ENCODE measurements around the gene USP37. TPM values are rescaled to one million over a fixed set of nuclear protein-coding genes. Genes with fewer than 3 reads are reported as not detected.

Gene USP37
- total RNA-seq, 2 experiments from 2014 or later: 21.7 to 23.2 TPM

GRCh38 chr2:218500501-218501060, 67.6 kb downstream of the USP37 start:
- H3K4me1 Mint-ChIP-seq (ENCODE audit: low read depth): no peaks in the 10 kb centered on the region
- no peak for DNase-seq
- CTCF ChIA-PET: no interaction called here
- peaks cover 28% of the 10 kb centered on the region for H3K36me3 Mint-ChIP-seq (ENCODE audit: low read depth)
- intact Hi-C loops (cut with micrococcal nuclease): no loop called here
- H3K9me3 Mint-ChIP-seq: no peaks in the 10 kb centered on the region
- H3K27me3 Mint-ChIP-seq (ENCODE audit: low read depth): no peaks in the 10 kb centered on the region
- H3K27ac Mint-ChIP-seq: no peak overlapping the region
- no peak overlapping the region for H3K4me3 Mint-ChIP-seq

DNA sequence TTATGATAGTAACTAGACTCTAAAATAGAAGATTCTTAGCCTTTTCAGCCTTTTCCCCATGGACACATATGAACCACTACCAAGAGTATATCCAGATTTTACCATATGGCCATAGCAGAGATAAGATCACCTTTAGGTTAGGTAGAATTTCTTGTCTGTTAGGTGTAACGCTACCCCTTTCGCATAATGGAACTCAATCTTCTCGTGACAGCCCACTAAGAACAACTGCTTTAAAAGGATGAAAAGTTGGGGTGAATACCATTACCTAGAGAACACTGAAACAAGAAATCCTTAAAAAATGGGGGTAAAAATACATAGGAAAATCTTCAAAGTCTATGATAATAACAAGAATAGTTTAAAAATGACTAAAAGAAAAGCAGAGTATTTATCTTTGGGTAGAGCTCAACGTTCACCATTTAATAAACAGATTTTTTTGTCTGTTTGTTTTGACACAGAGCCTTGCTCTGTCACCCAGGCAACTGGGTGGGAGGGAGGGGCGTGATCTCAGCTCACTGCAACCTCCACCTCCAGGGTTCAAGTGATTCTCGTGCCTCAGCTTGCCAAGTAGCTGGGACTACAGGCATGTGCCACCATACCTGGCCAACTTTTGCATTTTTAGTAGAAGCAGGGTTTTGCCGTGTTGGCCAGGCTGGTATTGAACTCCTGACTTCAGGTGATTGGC, 82.0 kb downstream of the USP37 start:
- Mint-ChIP-seq H3K4me3 (no peak overlapping the region), H3K4me1 (ENCODE audit: low read depth) (peaks cover 16% of the 10 kb centered on the region), H3K27ac (no peak overlapping the region), H3K9me3 (no peaks in the 10 kb centered on the region), H3K27me3 (ENCODE audit: low read depth) (no peaks in the 10 kb centered on the region), H3K36me3 (ENCODE audit: low read depth) (peaks cover 38% of the 10 kb centered on the region)
- intact Hi-C loops (cut with micrococcal nuclease): no loop called here
- DNase-seq: no peak
- CTCF ChIA-PET: interaction anchor here (1.1 kb wide), 1 partner anchor 22 kb away, joined by 3 read pairs; no protein-coding TSS in a partner anchor

- Mint-ChIP-seq H3K27me3 (ENCODE audit: low read depth) (no peaks in the 10 kb centered on the region), H3K36me3 (ENCODE audit: low read depth) (peaks cover 36% of the 10 kb centered on the region), H3K4me3 (no peak overlapping the region), H3K4me1 (ENCODE audit: low read depth) (peaks cover 16% of the 10 kb centered on the region), H3K27ac (no peak overlapping the region), H3K9me3 (no peaks in the 10 kb centered on the region)
- intact Hi-C loops (cut with micrococcal nuclease): no loop called here
- DNase-seq: no peak
- CTCF ChIA-PET: interaction anchor here (0.5 kb wide), 1 partner anchor 175 kb away, joined by 3 read pairs; no protein-coding TSS in a partner anchor
Observed at GRCh38 chr2:218482651-218483050, 85.5 kb downstream of the USP37 start.

GRCh38 chr2:218479595-218479994, 88.6 kb downstream of the USP37 start:
- no peak for DNase-seq
- Mint-ChIP-seq H3K27me3 (ENCODE audit: low read depth) (no peaks in the 10 kb centered on the region), H3K36me3 (ENCODE audit: low read depth) (peaks cover 30% of the 10 kb centered on the region)

DNA sequence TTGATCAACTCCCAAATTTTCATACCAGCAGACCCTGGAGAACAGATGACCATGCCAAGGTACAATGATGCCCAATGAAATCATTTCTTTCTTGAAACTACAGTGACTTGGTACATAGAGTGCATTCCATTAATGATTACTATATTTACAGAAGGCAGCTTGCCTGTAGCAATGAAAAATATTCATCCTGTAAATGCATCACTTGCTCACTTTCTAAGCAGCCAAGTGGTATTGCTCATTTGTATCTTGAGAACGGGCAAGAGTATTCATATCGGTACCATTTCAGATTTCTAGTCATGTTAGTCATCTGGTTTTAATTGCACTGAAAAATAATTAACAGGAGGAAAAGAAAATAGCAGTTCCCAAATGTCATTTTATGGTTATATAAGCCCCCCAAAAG, 89.6 kb downstream of the USP37 start:
- Mint-ChIP-seq H3K36me3 (ENCODE audit: low read depth) (peaks cover 31% of the 10 kb centered on the region), H3K27ac (no peak overlapping the region), H3K4me3 (no peak overlapping the region), H3K27me3 (ENCODE audit: low read depth) (no peaks in the 10 kb centered on the region), H3K9me3 (no peaks in the 10 kb centered on the region), H3K4me1 (ENCODE audit: low read depth) (peaks cover 9% of the 10 kb centered on the region)
- intact Hi-C loops (cut with micrococcal nuclease): no loop called here
- no peak for DNase-seq
- CTCF ChIA-PET: interaction anchor here (1.0 kb wide), 1 partner anchor 170 kb away, joined by 3 read pairs; no protein-coding TSS in a partner anchor

More at GRCh38 chr2:218479595-218479994, 88.6 kb downstream of the USP37 start:
- intact Hi-C loops (cut with micrococcal nuclease): no loop called here
- Mint-ChIP-seq H3K27ac (no peak overlapping the region), H3K4me1 (ENCODE audit: low read depth) (peaks cover 15% of the 10 kb centered on the region), H3K4me3 (no peak overlapping the region), H3K9me3 (no peaks in the 10 kb centered on the region)
- CTCF ChIA-PET: interaction anchor here (0.7 kb wide), 1 partner anchor 12 kb away, joined by 4 read pairs; no protein-coding TSS in a partner anchor

GRCh38 chr2:218477247-218477646, 90.9 kb downstream of the USP37 start:
- Mint-ChIP-seq H3K4me3 (no peak overlapping the region), H3K36me3 (ENCODE audit: low read depth) (peaks cover 29% of the 10 kb centered on the region), H3K27me3 (ENCODE audit: low read depth) (no peaks in the 10 kb centered on the region), H3K4me1 (ENCODE audit: low read depth) (no peaks in the 10 kb centered on the region), H3K9me3 (no peaks in the 10 kb centered on the region), H3K27ac (no peak overlapping the region)
- no peak for DNase-seq
- intact Hi-C loops (cut with micrococcal nuclease): no loop called here
- CTCF ChIA-PET: no interaction called here

DNA sequence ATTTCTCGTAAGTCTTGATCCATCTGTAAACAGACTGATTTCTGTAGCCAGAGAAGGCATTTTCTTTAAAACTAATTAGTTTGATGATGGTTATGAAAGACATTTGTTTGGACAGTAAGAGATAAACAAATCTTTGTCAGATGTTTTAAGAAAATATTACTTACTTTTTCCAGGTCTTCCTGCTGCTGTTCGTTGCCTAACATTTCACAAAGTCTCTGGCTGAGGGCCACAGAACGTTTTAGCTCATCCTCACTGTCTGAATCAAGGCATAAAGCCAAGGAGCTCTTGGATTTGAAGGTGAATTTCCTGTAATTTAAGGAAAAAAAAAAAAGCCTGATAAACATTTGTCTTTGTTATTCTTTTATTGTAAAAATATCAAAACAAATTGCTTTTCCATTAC, 91.5 kb downstream of the USP37 start:
- CTCF ChIA-PET: no interaction called here
- H3K36me3 Mint-ChIP-seq (ENCODE audit: low read depth): peaks cover 28% of the 10 kb centered on the region
- H3K27ac Mint-ChIP-seq: no peak overlapping the region
- H3K4me3 Mint-ChIP-seq: no peak overlapping the region
- intact Hi-C loops (cut with micrococcal nuclease): no loop called here
- H3K9me3 Mint-ChIP-seq: no peaks in the 10 kb centered on the region
- no peaks in the 10 kb centered on the region for H3K27me3 Mint-ChIP-seq (ENCODE audit: low read depth)
- DNase-seq: no peak
- no peaks in the 10 kb centered on the region for H3K4me1 Mint-ChIP-seq (ENCODE audit: low read depth)

DNA sequence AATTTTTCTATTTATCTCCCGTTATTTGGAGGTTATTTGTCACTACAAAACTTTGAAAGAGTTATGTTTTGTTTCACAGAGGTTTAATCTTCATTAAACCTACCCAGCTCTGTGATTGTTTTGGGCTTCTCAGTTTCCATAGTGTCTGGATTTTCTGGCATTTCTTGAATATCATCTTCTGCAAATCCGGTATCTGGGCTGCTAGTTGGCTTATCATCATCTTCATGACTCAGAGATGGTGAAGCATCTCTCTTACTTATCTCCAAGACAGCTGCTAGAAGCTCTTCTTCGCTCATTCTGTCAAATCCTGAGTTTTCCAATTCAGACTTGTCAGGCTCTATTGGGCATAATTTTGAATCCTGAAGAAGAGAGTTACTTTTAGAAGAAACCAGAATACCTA, 93.6 kb downstream of the USP37 start:
- no peaks in the 10 kb centered on the region for H3K9me3 Mint-ChIP-seq
- H3K27me3 Mint-ChIP-seq (ENCODE audit: low read depth): no peaks in the 10 kb centered on the region
- DNase-seq: no peak
- no peak overlapping the region for H3K27ac Mint-ChIP-seq
- peaks cover 30% of the 10 kb centered on the region for H3K36me3 Mint-ChIP-seq (ENCODE audit: low read depth)
- peaks cover 2% of the 10 kb centered on the region for H3K4me1 Mint-ChIP-seq (ENCODE audit: low read depth)
- CTCF ChIA-PET: interaction anchor here (0.7 kb wide), 1 partner anchor 584 kb away, joined by 3 read pairs; no protein-coding TSS in a partner anchor
- intact Hi-C loops (cut with micrococcal nuclease): no loop called here
- no peak overlapping the region for H3K4me3 Mint-ChIP-seq

DNA sequence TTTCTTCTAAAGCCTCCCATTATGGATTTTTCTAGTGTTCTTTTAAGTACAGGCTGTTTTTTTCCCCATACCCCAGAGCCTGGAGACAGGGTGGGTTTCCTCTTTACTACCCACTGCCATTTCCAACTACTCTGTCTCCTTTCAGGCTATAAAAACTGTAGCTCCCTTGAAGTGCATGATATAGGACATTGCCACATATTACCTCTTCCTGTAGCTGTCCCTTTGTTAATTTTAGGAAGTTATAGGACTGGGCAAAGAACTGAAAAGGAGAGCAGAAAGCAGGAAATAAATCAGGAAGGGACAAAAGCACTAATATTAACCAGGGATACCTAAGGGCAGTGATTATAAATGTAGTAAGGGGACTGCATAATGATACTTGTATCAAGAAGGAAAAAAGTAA, 95.2 kb downstream of the USP37 start:
- H3K4me3 Mint-ChIP-seq: no peak overlapping the region
- intact Hi-C loops (cut with micrococcal nuclease): no loop called here
- CTCF ChIA-PET: no interaction called here
- DNase-seq: no peak
- H3K27ac Mint-ChIP-seq: no peak overlapping the region
- H3K9me3 Mint-ChIP-seq: no peaks in the 10 kb centered on the region
- no peaks in the 10 kb centered on the region for H3K27me3 Mint-ChIP-seq (ENCODE audit: low read depth)
- H3K36me3 Mint-ChIP-seq (ENCODE audit: low read depth): peaks cover 27% of the 10 kb centered on the region
- H3K4me1 Mint-ChIP-seq (ENCODE audit: low read depth): peaks cover 2% of the 10 kb centered on the region

GRCh38 chr2:218471982-218472381, 96.2 kb downstream of the USP37 start:
- no peaks in the 10 kb centered on the region for H3K27me3 Mint-ChIP-seq (ENCODE audit: low read depth)
- intact Hi-C loops (cut with micrococcal nuclease): no loop called here
- H3K4me1 Mint-ChIP-seq (ENCODE audit: low read depth): peaks cover 2% of the 10 kb centered on the region
- peaks cover 27% of the 10 kb centered on the region for H3K36me3 Mint-ChIP-seq (ENCODE audit: low read depth)
- no peak overlapping the region for H3K4me3 Mint-ChIP-seq
- CTCF ChIA-PET: interaction anchor here (1.7 kb wide), 1 partner anchor 201 kb away, joined by 4 read pairs; no protein-coding TSS in a partner anchor
- no peak for DNase-seq
- H3K9me3 Mint-ChIP-seq: no peaks in the 10 kb centered on the region
- no peak overlapping the region for H3K27ac Mint-ChIP-seq

DNA sequence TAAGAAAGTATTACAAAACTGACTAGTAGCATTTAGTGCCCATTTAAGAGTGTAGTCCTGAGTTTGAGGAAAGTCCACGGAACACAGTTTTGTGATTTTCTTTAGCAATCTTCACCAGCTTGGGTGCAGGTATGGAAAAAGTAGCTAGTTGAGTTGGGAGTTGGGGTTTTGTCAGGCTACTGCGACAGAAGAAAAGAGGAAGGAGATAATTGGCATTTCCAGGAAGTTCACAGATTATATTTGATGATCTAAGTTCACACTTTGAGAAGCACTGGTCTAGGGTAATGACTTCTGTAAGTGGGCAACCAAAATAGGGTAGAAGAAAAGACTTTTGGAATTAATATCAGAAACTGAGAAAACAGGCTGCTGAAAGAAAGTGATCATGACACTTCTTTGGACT, 97.1 kb downstream of the USP37 start:
- H3K9me3 Mint-ChIP-seq: no peaks in the 10 kb centered on the region
- peaks cover 2% of the 10 kb centered on the region for H3K4me1 Mint-ChIP-seq (ENCODE audit: low read depth)
- no peak overlapping the region for H3K27ac Mint-ChIP-seq
- CTCF ChIA-PET: interaction anchor here (0.6 to 1.7 kb wide), 2 partner anchors 115 to 202 kb away, joined by 4 read pairs; partner anchors contain the start of gene CATIP
- DNase-seq: no peak
- H3K4me3 Mint-ChIP-seq: no peak overlapping the region
- intact Hi-C loops (cut with micrococcal nuclease): no loop called here
- H3K27me3 Mint-ChIP-seq (ENCODE audit: low read depth): no peaks in the 10 kb centered on the region
- H3K36me3 Mint-ChIP-seq (ENCODE audit: low read depth): peaks cover 27% of the 10 kb centered on the region

DNA sequence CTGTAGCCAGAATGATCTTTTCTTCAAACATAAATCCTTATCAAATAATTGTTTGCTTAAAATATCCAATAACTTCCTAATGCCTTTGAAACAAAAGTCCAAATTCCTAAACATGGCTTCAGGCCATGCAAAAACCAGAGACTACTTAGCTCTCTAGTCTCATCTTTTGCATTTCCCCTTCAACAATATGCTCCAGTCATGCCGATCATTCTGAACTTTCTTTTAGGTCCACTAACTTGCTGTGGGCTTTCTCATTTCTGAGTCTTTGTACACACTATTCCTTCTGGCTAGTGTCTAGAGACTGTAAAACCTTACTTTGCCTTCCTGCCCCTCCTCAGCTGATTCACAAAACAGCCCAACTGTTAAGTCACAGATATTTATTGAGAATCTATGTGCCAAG, 97.7 kb downstream of the USP37 start:
- H3K4me1 Mint-ChIP-seq (ENCODE audit: low read depth): peaks cover 2% of the 10 kb centered on the region
- H3K27me3 Mint-ChIP-seq (ENCODE audit: low read depth): no peaks in the 10 kb centered on the region
- no peak overlapping the region for H3K4me3 Mint-ChIP-seq
- DNase-seq: no peak
- no peaks in the 10 kb centered on the region for H3K9me3 Mint-ChIP-seq
- CTCF ChIA-PET: interaction anchor here (1.7 kb wide), 1 partner anchor 203 kb away, joined by 4 read pairs; no protein-coding TSS in a partner anchor
- H3K27ac Mint-ChIP-seq: no peak overlapping the region
- intact Hi-C loops (cut with micrococcal nuclease): no loop called here
- H3K36me3 Mint-ChIP-seq (ENCODE audit: low read depth): peaks cover 31% of the 10 kb centered on the region
